Adrenal gland (tissue), 5 donors: Measurements from ENCODE around the gene TMEM116.

ENCODE experiments used
- POLR2A ChIP-seq, 2 donors: fragments of 450-650 bp; IDR thresholded peaks; one replicate each; pipeline ENCODE4 v1.6.1; 2017; ENCODE audit warnings: antibody characterized with exemption in 2 of 2, mild to moderate bottlenecking in 2 of 2, moderate library complexity in 1 of 2
- TF ChIP-seq, protein P1 (sequence below), 6 experiments: fragments of 450-650 bp in 4 of 6; fragments of 200-600 bp in 2 of 6; sonication (generic) in 1 of 6; IDR thresholded peaks; 1 replicate in 5 of 6; 2 replicates in 1 of 6; pipeline versions ENCODE4 v1.5.1 to v1.8.0; 2016 to 2021; ENCODE audit warnings: antibody characterized with exemption in 6 of 6, mild to moderate bottlenecking in 2 of 6, moderate library complexity in 1 of 6
- donor health status: DM: no; HTN: no; CAD: no.

- TF ChIP-seq POLR2A (IDR thresholded peaks at IDR 0.05): no peak
- TF ChIP-seq, protein P1, sequence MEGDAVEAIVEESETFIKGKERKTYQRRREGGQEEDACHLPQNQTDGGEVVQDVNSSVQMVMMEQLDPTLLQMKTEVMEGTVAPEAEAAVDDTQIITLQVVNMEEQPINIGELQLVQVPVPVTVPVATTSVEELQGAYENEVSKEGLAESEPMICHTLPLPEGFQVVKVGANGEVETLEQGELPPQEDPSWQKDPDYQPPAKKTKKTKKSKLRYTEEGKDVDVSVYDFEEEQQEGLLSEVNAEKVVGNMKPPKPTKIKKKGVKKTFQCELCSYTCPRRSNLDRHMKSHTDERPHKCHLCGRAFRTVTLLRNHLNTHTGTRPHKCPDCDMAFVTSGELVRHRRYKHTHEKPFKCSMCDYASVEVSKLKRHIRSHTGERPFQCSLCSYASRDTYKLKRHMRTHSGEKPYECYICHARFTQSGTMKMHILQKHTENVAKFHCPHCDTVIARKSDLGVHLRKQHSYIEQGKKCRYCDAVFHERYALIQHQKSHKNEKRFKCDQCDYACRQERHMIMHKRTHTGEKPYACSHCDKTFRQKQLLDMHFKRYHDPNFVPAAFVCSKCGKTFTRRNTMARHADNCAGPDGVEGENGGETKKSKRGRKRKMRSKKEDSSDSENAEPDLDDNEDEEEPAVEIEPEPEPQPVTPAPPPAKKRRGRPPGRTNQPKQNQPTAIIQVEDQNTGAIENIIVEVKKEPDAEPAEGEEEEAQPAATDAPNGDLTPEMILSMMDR (IDR thresholded peaks at IDR 0.05): no peak
Observed at GRCh38 chr12:111893287-111893686, 119.7 kb downstream of the TMEM116 start.
